ENCODE data around the gene TMEM106A. TPM values are rescaled to one million over a fixed set of nuclear protein-coding genes. Genes with fewer than 3 reads are reported as not detected.
"Not testable (repeated sequence)": the region's sequence is repeated elsewhere in the genome, so short reads cannot be mapped to it uniquely, and the experiment has no call there.

The TMEM106A gene
- total RNA-seq, 2 experiments from 2014 or later, result 9.4 to 17.1 TPM

GRCh38 chr17:43228020-43228782 is 16.5 kb downstream of the TMEM106A start, which contains the start of gene CCDC200:
TSS of gene CCDC200 (minus strand) at chr17:43228623. CDS start at chr17:43228554, 69 bp downstream.
- CTCF ChIA-PET (ENCODE audit: unreplicated experiment), result not testable (repeated sequence)

GRCh38 chr17:43231205-43232020 is 19.7 kb downstream of the TMEM106A start:
- POLR2A ChIA-PET; H2AFZ ChIP-seq (ENCODE audit: low read length); DNase-seq (ENCODE audit: low spot score); H4K20me1 ChIP-seq (ENCODE audit: insufficient read depth, low read length); CTCF ChIA-PET (ENCODE audit: unreplicated experiment); H3K79me2 ChIP-seq (ENCODE audit: insufficient read depth, low read depth, low read length); H3K4me1 ChIP-seq (ENCODE audit: insufficient read depth, low read length, poor library complexity, severe bottlenecking); H3K36me3 ChIP-seq (ENCODE audit: insufficient read depth, low read length); BruUV-seq (replicated peaks); H3K9me2 ChIP-seq (ENCODE audit: insufficient read depth, low read length); H3K9me3 ChIP-seq (ENCODE audit: low read length); intact Hi-C loops (cut with micrococcal nuclease; ENCODE audit: unreplicated experiment): not testable (repeated sequence)
- Histone ChIP-seq H3K4me2 (ENCODE audit: low read length) (peak overlapping the region; percentile 58), H3K27ac (ENCODE audit: low read depth, low read length, poor library complexity, severe bottlenecking) (peak overlapping the region; percentile 3), H3K4me3 (ENCODE audit: low read depth, low read length, poor library complexity, severe bottlenecking) (peak overlapping the region; percentile 33)

More at GRCh38 chr17:43228020-43228782, 16.5 kb downstream of the TMEM106A start, which contains the start of gene CCDC200:
- BruUV-seq (replicated peaks); DNase-seq (ENCODE audit: low spot score); H3K36me3 ChIP-seq (ENCODE audit: insufficient read depth, low read length); H3K4me3 ChIP-seq (ENCODE audit: low read depth, low read length, poor library complexity, severe bottlenecking); H3K9me3 ChIP-seq (ENCODE audit: low read length); H3K27ac ChIP-seq (ENCODE audit: low read depth, low read length, poor library complexity, severe bottlenecking); H4K20me1 ChIP-seq (ENCODE audit: insufficient read depth, low read length); H3K4me2 ChIP-seq (ENCODE audit: low read length); H3K4me1 ChIP-seq (ENCODE audit: insufficient read depth, low read length, poor library complexity, severe bottlenecking); H3K9me2 ChIP-seq (ENCODE audit: insufficient read depth, low read length); POLR2A ChIA-PET; H2AFZ ChIP-seq (ENCODE audit: low read length); H3K79me2 ChIP-seq (ENCODE audit: insufficient read depth, low read depth, low read length); intact Hi-C loops (cut with micrococcal nuclease; ENCODE audit: unreplicated experiment): not testable (repeated sequence)

DNA sequence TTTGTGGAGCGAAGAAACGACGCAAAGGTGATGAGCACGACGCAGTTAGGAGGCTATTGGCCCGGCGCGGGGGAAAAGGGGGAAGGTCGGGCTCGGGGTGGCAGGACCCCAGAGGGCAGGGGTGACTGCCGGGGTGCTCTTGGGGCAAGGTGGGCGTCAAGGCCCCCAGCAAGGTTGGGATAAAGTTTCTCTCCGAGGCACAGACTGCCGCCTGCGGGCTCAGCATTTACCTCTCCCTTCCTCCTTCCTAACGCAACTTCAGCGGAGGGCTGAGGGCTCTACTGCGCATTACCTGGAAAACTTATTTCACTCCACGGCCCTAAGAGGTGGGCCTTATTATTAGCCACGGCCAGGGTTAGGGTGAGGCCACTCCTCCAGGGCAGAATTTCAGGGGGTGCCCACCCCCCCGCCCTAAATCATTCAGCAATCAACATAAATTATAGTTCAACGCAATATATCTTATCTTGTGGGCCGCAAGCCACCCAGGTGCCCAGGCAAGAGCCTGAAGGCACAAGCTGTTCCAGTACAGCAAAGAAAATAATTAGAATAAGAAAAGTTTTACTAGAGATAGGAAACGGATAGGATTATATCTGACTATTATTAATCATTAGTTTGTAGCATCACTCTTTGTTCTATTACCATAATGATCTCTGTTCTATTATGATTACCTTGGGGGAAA is 20.5 kb downstream of the TMEM106A start:
- H3K79me2 ChIP-seq (ENCODE audit: insufficient read depth, low read depth, low read length); H3K36me3 ChIP-seq (ENCODE audit: insufficient read depth, low read length); CTCF ChIA-PET (ENCODE audit: unreplicated experiment); POLR2A ChIA-PET; H3K9me2 ChIP-seq (ENCODE audit: insufficient read depth, low read length); H2AFZ ChIP-seq (ENCODE audit: low read length); intact Hi-C loops (cut with micrococcal nuclease; ENCODE audit: unreplicated experiment); H3K4me1 ChIP-seq (ENCODE audit: insufficient read depth, low read length, poor library complexity, severe bottlenecking); H3K9me3 ChIP-seq (ENCODE audit: low read length); H4K20me1 ChIP-seq (ENCODE audit: insufficient read depth, low read length): not testable (repeated sequence)
- H3K4me3 ChIP-seq (ENCODE audit: low read depth, low read length, poor library complexity, severe bottlenecking), result peak overlapping the region; percentile 33
- TSS peak; percentile 97 for BruUV-seq (replicated peaks)
- peak; percentile 13 for DNase-seq (ENCODE audit: low spot score)
- H3K4me2 ChIP-seq (ENCODE audit: low read length), result peak overlapping the region; percentile 58
- peak overlapping the region; percentile 3 for H3K27ac ChIP-seq (ENCODE audit: low read depth, low read length, poor library complexity, severe bottlenecking)

- H3K4me2 ChIP-seq (ENCODE audit: low read length); H3K79me2 ChIP-seq (ENCODE audit: insufficient read depth, low read depth, low read length); CTCF ChIA-PET (ENCODE audit: unreplicated experiment); H4K20me1 ChIP-seq (ENCODE audit: insufficient read depth, low read length); H3K9me2 ChIP-seq (ENCODE audit: insufficient read depth, low read length); H3K27ac ChIP-seq (ENCODE audit: low read depth, low read length, poor library complexity, severe bottlenecking); H2AFZ ChIP-seq (ENCODE audit: low read length); intact Hi-C loops (cut with micrococcal nuclease; ENCODE audit: unreplicated experiment); POLR2A ChIA-PET; H3K9me3 ChIP-seq (ENCODE audit: low read length); BruUV-seq (replicated peaks); H3K4me1 ChIP-seq (ENCODE audit: insufficient read depth, low read length, poor library complexity, severe bottlenecking); DNase-seq (ENCODE audit: low spot score); H3K4me3 ChIP-seq (ENCODE audit: low read depth, low read length, poor library complexity, severe bottlenecking); H3K36me3 ChIP-seq (ENCODE audit: insufficient read depth, low read length): not testable (repeated sequence)
Observed at GRCh38 chr17:43233263-43233662, 21.6 kb downstream of the TMEM106A start.

- H4K20me1 ChIP-seq (ENCODE audit: insufficient read depth, low read length); H3K36me3 ChIP-seq (ENCODE audit: insufficient read depth, low read length); H3K4me2 ChIP-seq (ENCODE audit: low read length); H3K4me1 ChIP-seq (ENCODE audit: insufficient read depth, low read length, poor library complexity, severe bottlenecking); BruUV-seq (replicated peaks); H3K79me2 ChIP-seq (ENCODE audit: insufficient read depth, low read depth, low read length); POLR2A ChIA-PET; H2AFZ ChIP-seq (ENCODE audit: low read length); H3K9me2 ChIP-seq (ENCODE audit: insufficient read depth, low read length); H3K9me3 ChIP-seq (ENCODE audit: low read length); intact Hi-C loops (cut with micrococcal nuclease; ENCODE audit: unreplicated experiment); CTCF ChIA-PET (ENCODE audit: unreplicated experiment); DNase-seq (ENCODE audit: low spot score); H3K27ac ChIP-seq (ENCODE audit: low read depth, low read length, poor library complexity, severe bottlenecking); H3K4me3 ChIP-seq (ENCODE audit: low read depth, low read length, poor library complexity, severe bottlenecking): not testable (repeated sequence)
Observed at GRCh38 chr17:43233877-43234276, 22.2 kb downstream of the TMEM106A start, which contains the start of gene RNU2-1. TSS of gene RNU2-1 (minus strand) at chr17:43233977.

GRCh38 chr17:43239597-43239996 is 27.9 kb downstream of the TMEM106A start:
- POLR2A ChIA-PET; H3K4me1 ChIP-seq (ENCODE audit: insufficient read depth, low read length, poor library complexity, severe bottlenecking): not testable (repeated sequence)

More at GRCh38 chr17:43239597-43239996, 27.9 kb downstream of the TMEM106A start:
- BruUV-seq (replicated peaks); H2AFZ ChIP-seq (ENCODE audit: low read length); H3K79me2 ChIP-seq (ENCODE audit: insufficient read depth, low read depth, low read length); intact Hi-C loops (cut with micrococcal nuclease; ENCODE audit: unreplicated experiment); H3K4me3 ChIP-seq (ENCODE audit: low read depth, low read length, poor library complexity, severe bottlenecking); H4K20me1 ChIP-seq (ENCODE audit: insufficient read depth, low read length); H3K27ac ChIP-seq (ENCODE audit: low read depth, low read length, poor library complexity, severe bottlenecking); DNase-seq (ENCODE audit: low spot score); CTCF ChIA-PET (ENCODE audit: unreplicated experiment); H3K4me2 ChIP-seq (ENCODE audit: low read length); H3K36me3 ChIP-seq (ENCODE audit: insufficient read depth, low read length); H3K9me3 ChIP-seq (ENCODE audit: low read length); H3K9me2 ChIP-seq (ENCODE audit: insufficient read depth, low read length): not testable (repeated sequence)
